ENCODE results near the gene EYA2.

Gene EYA2

DNA sequence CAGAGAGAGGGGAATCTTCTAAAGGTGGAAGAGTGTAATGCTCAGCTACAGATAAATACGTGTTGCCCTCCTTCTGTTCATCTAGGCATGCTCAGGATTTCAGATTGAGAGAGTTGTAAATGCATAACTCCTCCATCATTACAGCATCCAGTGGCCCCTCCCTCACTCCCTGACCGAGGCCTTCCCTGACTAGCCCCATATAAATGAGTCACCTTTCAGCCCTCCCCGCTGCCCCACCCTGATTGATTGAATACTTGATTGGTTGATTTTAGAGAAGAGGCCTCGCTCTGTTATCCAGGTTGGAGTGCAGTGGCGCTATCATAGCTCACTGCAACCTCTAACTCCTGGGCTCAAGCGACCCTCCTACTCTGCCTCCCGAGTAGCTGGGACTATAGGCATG, 193.7 kb downstream of the EYA2 start:
- DNase-seq (ENCODE audit: low read depth in 2 of 2): no peak
- H3K4me3 ChIP-seq (replicated peaks in 1 of 2; ENCODE audit: low read depth in 2 of 2, low read length in 2 of 2): no peak overlapping the region
- TF ChIP-seq, protein P1, sequence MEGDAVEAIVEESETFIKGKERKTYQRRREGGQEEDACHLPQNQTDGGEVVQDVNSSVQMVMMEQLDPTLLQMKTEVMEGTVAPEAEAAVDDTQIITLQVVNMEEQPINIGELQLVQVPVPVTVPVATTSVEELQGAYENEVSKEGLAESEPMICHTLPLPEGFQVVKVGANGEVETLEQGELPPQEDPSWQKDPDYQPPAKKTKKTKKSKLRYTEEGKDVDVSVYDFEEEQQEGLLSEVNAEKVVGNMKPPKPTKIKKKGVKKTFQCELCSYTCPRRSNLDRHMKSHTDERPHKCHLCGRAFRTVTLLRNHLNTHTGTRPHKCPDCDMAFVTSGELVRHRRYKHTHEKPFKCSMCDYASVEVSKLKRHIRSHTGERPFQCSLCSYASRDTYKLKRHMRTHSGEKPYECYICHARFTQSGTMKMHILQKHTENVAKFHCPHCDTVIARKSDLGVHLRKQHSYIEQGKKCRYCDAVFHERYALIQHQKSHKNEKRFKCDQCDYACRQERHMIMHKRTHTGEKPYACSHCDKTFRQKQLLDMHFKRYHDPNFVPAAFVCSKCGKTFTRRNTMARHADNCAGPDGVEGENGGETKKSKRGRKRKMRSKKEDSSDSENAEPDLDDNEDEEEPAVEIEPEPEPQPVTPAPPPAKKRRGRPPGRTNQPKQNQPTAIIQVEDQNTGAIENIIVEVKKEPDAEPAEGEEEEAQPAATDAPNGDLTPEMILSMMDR (IDR thresholded peaks at IDR 0.05; ENCODE audit: low read depth, low read length): no peak

DNA sequence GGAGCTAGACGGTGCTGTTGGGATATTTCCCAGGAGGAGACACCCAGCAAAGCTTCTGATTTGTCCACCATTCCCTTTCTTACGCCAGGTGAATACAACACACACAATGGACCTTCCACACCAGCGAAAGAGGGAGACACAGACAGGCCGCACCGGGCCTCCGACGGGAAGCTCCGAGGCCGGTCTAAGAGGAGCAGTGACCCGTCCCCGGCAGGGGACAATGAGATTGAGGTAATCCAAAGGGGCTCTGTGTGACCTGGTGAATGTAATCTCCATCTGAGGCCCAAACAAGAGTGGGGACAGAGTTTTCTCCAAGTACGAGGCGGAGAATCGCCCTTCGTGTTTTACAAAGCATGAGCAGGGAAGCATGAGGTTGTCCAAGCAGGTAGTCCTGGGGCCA, 194.5 kb downstream of the EYA2 start:
- H3K4me3 ChIP-seq (replicated peaks in 1 of 2; ENCODE audit: low read depth in 2 of 2, low read length in 2 of 2): no peak overlapping the region
- TF ChIP-seq, protein P1 (IDR thresholded peaks at IDR 0.05; ENCODE audit: low read depth, low read length): no peak
- no peak for DNase-seq (ENCODE audit: low read depth in 2 of 2)

DNA sequence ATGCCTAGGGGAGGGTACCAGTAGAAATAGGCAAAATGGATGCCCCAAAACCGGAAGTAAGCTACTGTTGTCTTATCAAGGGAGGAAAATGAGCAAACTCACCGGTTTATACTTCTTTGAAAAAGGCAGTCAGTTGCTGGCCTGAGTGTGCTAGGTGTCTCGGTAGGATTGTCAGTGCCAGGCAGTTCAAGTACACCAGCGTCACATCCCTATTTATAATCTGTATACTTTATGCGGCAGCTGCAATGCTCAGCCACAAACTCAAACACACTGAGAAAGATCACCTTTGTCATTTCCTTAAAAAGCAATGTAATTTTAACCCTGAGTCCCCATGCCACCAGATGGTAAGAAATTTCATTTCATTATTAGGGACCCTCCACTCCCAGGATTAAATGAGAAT, 196.2 kb downstream of the EYA2 start:
- TF ChIP-seq, protein P1 (IDR thresholded peaks at IDR 0.05; ENCODE audit: low read depth, low read length): no peak
- no peak for DNase-seq (ENCODE audit: low read depth in 2 of 2)
- H3K4me3 ChIP-seq (replicated peaks in 1 of 2; ENCODE audit: low read depth in 2 of 2, low read length in 2 of 2): no peak overlapping the region

DNA sequence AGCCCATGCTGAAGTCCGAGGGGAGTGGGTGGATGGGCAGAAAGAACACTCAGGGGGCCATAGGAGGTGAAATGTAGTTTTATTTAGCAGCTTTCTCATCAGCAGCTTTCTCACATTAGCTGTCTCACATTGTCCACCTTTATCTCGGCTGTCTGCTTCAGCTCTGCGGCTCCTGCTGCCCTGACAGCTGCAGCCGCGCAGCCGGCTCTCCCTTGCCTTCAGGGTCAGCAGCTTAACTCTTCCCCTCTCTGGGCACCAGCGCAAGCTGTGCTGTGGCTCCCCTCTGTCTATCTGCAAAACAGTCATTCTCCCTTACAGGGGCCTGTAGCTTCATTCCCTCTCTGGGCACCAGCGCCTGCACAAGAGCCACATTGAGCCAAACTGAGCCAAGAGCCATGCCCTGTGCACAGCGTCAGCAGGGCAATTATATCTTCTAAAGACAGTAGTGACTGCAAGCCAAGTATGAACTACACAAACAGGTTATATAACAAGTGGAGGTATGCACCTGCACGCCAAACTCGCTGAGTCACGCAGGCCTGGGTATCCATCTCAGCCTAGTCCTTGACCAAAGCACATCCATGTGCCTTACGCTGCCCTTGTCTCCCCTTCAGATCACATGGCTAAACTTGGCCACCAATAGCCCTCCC, 198.8 kb downstream of the EYA2 start:
- DNase-seq (ENCODE audit: low read depth in 2 of 2): no peak
- TF ChIP-seq, protein P1 (IDR thresholded peaks at IDR 0.05; ENCODE audit: low read depth, low read length): no peak
- no peak overlapping the region for H3K4me3 ChIP-seq (replicated peaks in 1 of 2; ENCODE audit: low read depth in 2 of 2, low read length in 2 of 2)

DNA sequence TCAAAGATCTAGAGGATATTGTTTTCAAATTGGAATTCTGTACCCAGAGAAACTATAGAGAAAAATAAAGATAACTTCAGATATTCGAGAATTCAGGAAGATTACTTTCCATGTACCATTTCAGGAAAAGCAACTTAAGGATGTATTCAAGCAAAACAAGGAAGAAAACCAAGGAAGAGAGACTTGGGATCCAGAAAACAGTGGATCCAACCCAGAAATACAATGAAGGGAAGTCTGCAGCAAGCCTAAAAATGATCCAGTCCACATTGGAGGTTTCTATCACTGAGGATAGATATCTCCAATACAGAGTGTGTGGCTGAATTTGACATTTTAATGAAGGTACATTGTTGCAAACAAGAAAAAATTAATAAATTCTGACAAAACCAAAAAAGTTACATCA, 201.0 kb downstream of the EYA2 start:
- no peak for DNase-seq (ENCODE audit: low read depth in 2 of 2)
- no peak overlapping the region for H3K4me3 ChIP-seq (replicated peaks in 1 of 2; ENCODE audit: low read depth in 2 of 2, low read length in 2 of 2)
- TF ChIP-seq, protein P1 (IDR thresholded peaks at IDR 0.05; ENCODE audit: low read depth, low read length): no peak

DNA sequence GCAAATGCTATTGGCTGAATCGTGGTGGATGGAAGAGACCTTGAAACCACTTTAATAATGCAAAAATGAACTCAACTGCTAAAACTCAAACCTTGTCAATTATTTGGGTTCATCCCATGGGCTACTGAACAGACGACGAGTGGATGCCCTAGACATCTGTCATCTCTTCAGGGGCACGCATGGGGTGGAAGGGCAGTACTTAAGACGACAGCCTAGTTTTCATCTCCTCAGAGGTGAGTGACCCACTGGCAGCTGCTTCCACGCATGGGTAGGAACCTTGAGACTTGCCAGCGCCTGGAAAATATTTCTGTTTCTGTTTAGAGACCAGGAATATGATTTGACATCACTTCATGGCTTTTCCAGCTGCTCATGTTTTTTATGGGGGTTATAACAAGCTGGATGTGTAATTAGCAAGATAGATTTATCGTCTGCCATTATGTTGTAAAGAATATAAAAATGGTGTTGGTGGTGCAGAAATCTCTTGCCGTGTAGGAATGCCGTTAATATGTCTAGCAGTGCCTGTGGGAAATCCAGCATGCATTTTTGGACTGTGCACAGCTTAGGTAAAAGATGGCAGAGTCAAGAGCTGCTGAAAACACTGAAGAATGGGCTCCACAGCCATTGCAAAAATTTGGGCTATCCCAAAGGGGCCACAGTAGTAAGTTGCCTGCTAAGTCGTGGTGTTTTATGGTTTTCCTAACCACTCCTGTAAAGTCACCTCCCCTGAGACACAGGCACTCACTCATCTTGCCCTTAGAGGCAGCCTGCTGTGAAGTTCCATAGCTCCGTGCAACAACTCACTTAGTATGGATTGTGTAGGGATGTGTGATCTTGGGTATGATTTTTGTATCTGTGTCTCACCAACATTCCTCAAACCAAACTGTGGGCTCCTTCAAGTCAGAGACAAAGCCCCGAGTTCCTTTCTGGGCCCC, 203.3 kb downstream of the EYA2 start:
- H3K4me3 ChIP-seq (replicated peaks in 1 of 2; ENCODE audit: low read depth in 2 of 2, low read length in 2 of 2): no peak overlapping the region
- no peak for DNase-seq (ENCODE audit: low read depth in 2 of 2)

More for the DNA sequence above, 203.3 kb downstream of the EYA2 start:
- TF ChIP-seq, protein P1 (IDR thresholded peaks at IDR 0.05; ENCODE audit: low read depth, low read length): no peak
